Measurements from ENCODE around the gene ZNF37A.

DNA sequence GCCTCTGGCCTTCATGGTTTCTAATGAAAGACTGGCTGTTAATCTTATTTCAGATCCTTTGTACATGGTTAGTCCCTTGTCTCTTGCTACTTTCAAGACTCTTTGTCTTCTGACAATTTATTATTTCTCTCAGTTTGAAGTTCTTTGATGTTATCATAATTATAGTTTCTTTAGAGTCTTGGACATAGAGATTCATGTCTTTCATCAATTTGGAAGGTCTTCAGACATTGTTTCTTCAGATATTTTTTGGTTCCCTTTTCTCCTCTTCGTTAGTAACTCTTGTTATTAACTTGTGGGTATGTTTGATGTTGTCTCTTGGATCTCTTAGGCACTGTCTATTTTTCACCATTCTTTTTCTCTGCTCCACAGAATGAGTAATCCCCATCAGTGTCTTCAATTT, 8.7 kb downstream of the ZNF37A start:
- no peak for TF ChIP-seq CTCF (IDR thresholded peaks at IDR 0.05; ENCODE audit: low read depth, low read length)
- TF ChIP-seq EZH2phosphoT487 (IDR thresholded peaks at IDR 0.05; ENCODE audit: low read depth): no peak
